Fibroblast of skin of right quadriceps (primary cell): ENCODE data around the gene TENM3.
A peak's percentile ranks its signal among the peaks of the same experiment; 100 is the strongest.
"Not testable (repeated sequence)": the region's sequence is repeated elsewhere in the genome, so short reads cannot be mapped to it uniquely, and the experiment has no call there.

ENCODE experiments used
- DNase-seq: peaks from one replicate; pipeline ENCODE4 v3.0.0-alpha.2; 2013

Gene TENM3

DNA sequence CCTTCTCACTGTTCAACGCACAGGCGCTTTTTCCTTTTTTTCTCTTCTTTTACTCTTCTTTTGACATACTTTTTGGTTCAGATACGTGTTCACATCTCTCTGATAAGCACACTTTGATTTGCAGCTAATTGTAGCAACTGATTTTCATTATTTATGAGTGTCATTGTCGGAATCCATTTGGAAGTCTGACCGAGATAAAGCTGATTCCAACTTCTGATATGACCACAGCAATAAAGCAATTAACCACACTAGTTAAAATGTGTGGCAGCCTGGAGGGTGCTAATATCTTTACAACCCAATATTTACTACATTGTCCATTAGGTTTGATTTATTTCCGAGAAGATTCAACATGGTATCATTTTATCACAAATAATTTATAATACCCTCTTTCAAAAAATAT is 101.8 kb downstream of the TENM3 start:
- DNase-seq, result no peak

DNA sequence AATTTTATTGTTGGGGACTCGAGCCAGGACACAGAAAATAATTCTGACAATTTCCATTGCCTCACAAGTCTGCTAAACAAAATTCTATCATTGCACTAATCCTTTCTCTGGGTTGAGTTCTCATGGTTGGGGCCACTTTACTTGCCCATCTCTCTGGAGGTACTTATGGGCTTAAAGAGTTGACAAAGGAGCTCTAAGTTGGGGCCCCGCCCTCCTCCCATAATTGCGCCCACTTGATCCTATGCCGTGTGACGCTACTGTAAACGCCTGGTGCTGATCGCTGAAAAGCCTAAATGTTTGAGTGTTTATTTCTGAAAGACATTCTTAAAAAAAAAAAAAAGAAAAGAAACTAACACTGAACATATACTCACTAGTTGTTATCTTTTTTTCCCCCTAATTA is 103.0 kb downstream of the TENM3 start:
- DNase-seq, result no peak

DNA sequence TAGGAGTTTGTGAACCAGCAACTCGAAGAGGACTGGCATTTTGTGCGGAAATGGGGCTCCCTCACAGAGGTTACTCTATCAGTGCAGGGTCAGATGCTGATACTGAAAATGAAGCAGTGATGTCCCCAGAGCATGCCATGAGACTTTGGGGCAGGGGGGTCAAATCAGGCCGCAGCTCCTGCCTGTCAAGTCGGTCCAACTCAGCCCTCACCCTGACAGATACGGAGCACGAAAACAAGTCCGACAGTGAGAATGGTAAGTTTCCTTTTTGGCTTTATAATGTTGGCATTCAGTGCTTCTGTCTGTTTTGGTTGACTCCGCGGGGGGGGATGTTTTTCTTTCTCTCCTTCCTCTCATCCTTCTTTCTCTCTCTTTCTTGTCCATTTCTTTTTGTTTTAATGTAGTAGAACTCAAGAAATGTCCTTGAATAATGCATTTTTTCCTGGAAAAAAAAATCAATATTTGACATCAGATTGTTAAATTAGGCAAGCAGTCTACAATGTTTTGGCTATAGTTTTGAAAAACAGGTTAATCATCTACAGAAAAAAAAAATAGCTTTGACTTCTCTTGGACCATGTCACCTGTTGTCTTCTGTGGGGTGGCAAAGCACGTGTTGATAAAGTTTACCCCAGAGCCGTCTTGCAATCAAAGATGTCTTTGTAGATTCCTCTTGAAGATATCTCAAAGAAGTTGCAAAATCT is 103.6 kb downstream of the TENM3 start:
- no peak for DNase-seq

DNA sequence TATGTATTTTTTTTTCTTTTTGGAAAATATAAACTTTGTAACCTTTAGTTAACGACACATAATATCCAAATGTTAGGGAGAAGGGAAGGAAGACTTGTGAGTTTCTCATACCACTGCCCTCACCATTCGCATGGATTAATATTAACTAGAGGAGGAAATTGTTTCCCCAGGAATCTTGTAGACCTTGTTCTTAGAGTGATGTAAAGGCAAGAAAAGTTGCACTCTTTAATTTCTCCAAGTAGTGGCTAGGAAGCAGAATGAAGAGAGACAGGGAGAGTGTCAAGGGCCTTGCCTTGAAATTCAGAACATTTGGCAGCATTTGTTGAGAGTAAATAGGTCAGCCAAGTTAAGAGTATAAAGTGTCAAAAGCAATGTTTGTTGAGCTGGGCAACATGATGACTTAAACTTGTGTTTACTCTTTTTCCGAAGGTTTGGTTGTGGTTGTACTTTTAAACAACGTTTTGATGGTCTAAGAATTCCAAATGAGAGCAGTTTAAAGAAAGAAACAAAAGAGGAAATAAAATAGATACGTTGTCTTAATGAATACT is 105.7 kb downstream of the TENM3 start:
- DNase-seq, result no peak

GRCh38 chr4:182350041-182350440 is 106.8 kb downstream of the TENM3 start:
- DNase-seq, result no peak

GRCh38 chr4:182351485-182351884 is 108.3 kb downstream of the TENM3 start:
- no peak for DNase-seq

DNA sequence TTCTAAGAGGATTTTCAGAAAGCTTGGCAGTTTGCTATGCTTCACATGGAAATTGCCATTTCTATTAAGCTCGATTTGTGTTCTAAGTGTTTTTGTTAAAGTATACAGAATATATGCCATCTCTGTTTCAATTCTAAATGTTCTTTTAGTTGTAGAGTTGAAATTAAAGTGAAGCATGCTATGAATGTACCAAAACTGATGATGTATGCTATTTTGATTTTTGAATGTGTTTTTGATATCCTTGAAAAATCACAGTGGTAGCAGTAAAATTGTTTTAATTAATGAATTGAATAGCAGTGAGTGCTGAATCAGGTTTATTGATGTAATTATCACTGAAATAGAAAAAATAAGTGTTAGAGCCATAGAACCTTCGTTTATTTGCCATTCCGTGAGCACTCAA is 110.9 kb downstream of the TENM3 start:
- DNase-seq, result no peak

GRCh38 chr4:182354867-182355266 is 111.7 kb downstream of the TENM3 start:
- DNase-seq, result peak; percentile 35

DNA sequence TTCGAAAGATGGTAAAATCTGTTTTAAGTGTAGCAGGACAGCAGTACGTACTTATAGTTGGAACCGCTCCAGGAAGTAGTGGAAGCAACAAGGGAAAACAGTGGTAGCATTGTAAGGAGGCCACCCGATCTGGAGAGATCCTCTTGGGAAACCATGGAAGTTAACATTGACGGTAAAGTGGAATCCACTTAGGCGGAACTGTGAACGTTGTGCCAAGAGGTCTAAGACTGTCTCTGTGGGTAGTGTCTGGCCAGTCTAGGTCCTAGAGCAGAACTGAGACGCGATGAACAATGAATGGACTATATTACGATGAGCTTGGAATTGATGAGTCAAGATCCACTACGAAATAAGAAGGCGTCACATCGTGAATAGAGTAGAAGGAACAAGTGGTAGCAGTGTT is 124.0 kb downstream of the TENM3 start:
- DNase-seq, result no peak

DNA sequence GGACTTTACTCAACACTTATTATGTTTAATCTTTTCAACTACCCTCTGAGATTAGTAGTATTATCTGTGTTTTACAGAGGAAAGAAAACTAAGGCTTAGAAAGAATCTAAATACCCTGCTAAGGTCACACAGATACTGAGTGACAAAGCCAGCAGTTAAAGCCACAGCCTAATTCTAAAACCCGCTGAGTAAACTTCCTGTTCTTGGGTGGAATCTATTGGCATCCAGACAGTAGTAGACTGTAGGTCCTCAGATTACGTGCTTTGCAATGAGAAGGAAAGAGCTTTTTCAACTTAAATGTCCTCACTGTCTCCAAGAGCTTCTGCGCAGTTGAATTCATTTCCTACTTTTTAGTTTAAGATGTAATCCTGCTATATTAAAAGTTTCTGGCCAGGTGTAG is 126.0 kb downstream of the TENM3 start:
- DNase-seq, result peak; percentile 49

DNA sequence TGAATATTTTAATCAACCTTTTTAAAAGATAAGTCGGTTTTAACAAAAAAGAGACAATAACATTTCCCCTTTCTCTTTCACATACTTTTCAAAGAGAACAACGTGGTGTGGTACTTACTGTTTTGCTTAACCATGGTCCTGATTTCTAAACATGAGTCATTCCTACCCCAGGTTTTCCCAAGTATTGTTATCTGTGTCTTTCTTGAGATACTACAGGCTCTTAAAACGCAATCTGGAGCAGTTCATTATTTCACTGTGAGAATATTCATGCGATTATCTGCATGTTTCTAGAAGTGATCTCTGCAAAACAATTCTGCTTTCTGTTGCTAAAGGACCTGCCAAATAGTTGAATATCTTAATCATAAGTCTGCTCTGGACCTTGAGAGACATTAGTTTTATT is 127.3 kb downstream of the TENM3 start:
- no peak for DNase-seq

DNA sequence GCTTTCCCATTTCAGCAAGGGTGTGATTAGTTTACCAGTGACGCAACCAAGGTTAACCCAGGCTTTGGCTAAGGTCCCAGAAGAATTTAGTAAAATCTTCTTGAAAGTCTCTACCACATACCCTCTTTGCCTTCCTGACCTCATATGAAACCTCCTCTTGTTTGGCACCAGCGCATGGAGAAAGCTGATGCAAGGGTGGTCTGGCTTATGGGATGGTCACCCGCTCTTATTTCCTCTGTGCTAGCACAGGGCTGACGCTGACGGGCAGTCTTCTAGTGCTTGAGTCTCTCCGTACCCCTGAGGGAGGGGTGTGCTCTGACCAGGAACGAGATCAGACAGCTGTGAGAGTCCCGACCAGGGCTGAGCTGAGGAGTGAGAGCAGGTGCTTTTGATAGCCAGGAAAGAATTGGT is 137.6 kb downstream of the TENM3 start:
- peak; percentile 49 for DNase-seq

DNA sequence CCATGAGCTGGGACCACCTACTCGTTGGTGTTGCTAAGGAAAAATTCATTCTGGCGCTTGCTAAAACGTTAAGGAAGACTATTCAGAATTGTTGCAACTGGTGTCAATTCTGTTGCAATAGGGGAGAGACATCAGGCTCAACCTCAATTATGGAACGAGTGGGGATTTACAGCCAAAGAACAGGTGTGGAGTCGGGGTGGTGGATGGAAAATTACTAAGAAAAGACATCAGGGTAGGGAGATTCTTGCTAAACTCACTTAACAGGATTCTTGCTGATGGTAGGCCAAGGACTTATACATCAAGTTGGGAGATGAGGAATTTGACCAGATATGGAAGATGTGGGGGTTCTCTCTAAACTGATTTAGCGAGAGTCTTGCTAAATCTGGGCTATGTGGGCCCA is 139.7 kb downstream of the TENM3 start:
- DNase-seq, result no peak

DNA sequence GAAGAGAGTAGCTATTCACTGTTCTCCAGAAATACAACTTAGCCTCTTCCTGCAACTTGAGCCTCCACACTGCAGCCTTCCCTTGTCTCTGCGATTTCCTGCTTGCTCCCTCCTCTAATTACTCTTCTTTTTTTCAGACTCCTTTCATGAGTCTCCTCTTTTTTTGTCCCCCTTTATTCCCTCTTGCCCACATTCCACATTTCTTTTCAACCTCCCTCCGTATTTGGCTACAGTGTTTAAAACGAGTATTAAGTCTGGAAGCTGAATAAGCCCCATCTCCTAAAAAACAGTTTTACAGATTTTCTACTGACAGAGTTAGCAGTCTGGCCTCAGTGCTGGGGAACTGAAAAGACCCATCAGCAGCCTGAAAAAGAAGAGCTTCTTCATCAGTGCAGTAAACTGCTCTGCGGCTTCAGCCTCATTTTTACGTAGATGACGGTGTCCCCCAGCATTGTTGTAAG is 141.5 kb downstream of the TENM3 start:
- no peak for DNase-seq

GRCh38 chr4:182385897-182386296 is 142.7 kb downstream of the TENM3 start:
- DNase-seq, result no peak

GRCh38 chr4:182386576-182386975 is 143.4 kb downstream of the TENM3 start:
- not testable (repeated sequence) for DNase-seq

- DNase-seq, result no peak
Observed at GRCh38 chr4:182391111-182391684, 148.0 kb downstream of the TENM3 start.

DNA sequence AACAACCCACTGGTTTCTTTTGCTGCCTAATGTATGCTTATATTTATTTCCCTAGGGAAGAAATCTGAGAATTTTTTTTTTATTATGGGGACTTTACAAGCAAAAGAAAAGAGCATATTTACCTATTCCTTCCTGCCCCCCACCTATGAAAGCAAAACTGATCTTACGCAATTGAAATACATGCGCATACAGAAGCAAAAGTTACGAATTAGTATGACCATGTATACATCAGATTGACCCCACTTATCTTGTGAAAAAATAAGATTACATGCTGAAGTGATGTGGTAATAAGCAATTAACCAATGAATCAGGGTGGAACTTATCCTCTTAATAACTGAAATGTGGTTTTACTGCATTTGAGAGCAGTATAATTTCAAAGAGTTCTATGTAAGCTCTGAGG is 151.0 kb downstream of the TENM3 start:
- DNase-seq, result no peak

- DNase-seq, result no peak
Observed at GRCh38 chr4:182400081-182400480, 156.9 kb downstream of the TENM3 start.

DNA sequence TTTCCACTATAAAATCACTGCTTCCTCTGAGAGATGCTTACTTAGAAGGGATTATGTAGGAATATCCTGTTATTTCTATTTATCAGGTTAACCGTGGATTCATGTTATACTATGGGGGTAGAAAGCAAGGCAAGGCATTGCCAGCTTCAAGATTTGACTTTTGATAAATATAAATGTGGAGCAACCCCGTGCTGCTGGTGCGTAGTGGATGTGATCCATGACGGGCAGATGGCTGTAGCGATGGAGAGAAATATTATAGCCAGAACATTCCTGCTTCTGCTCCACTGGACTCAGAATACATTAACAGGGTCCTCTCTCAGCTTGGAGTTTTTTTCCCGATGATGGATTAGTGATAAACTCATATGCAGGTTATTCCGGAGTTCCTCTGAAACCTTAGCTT is 157.6 kb downstream of the TENM3 start:
- DNase-seq, result no peak

GRCh38 chr4:182404376-182404775 is 161.2 kb downstream of the TENM3 start:
- peak; percentile 53 for DNase-seq

DNA sequence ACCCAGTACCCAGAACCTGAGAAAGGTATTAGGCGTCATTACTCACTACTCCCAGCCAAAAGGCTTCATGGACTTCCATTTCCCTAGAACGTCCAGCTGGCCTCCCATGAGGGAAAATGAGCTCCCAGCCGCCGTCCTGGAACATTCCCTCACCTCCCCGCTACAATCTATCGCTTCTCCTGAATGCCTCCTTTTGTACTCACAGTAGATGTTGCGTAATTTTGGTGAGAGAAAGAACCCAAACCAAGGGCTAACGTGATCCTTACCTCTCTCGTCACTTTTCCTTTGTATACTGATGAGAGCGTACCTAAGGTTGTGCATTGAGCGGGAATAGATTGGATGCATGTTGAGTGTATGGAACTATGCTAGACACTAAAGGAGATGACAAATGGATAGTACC is 161.9 kb downstream of the TENM3 start:
- DNase-seq, result no peak

- DNase-seq, result peak; percentile 31
Observed at GRCh38 chr4:182409271-182409670, 166.1 kb downstream of the TENM3 start.

GRCh38 chr4:182411391-182411790 is 168.2 kb downstream of the TENM3 start:
- no peak for DNase-seq

- no peak for DNase-seq
Observed at GRCh38 chr4:182413550-182413949, 170.3 kb downstream of the TENM3 start.
